ENCODE data around the gene DPYSL3.
"Not testable (repeated sequence)": the region's sequence is repeated elsewhere in the genome, so short reads cannot be mapped to it uniquely, and the experiment has no call there.

DPYSL3 gene

GRCh38 chr5:147369742-147370374 is 140.0 kb downstream of the DPYSL3 start:
- no peak for DNase-seq (ENCODE audit: low read depth in 2 of 2)

GRCh38 chr5:147367381-147367780 is 142.5 kb downstream of the DPYSL3 start:
- DNase-seq (ENCODE audit: low read depth in 2 of 2) = not testable (repeated sequence)

- no peak for DNase-seq (ENCODE audit: low read depth in 2 of 2)
These were observed 148.3 kb downstream of the DPYSL3 start for GRCh38 chr5:147361441-147362175.

GRCh38 chr5:147360816-147361215 is 149.1 kb downstream of the DPYSL3 start:
- no peak for DNase-seq (ENCODE audit: low read depth in 2 of 2)

GRCh38 chr5:147359581-147359980 is 150.3 kb downstream of the DPYSL3 start:
- DNase-seq (ENCODE audit: low read depth in 2 of 2) = no peak

GRCh38 chr5:147359101-147359500 is 150.8 kb downstream of the DPYSL3 start:
- DNase-seq (ENCODE audit: low read depth in 2 of 2) = no peak

- no peak for DNase-seq (ENCODE audit: low read depth in 2 of 2)
These were observed 160.6 kb downstream of the DPYSL3 start for GRCh38 chr5:147349241-147349640.

- no peak for DNase-seq (ENCODE audit: low read depth in 2 of 2)
These were observed 161.4 kb downstream of the DPYSL3 start for GRCh38 chr5:147348451-147348850.

GRCh38 chr5:147348046-147348445 is 161.8 kb downstream of the DPYSL3 start:
- DNase-seq (ENCODE audit: low read depth in 2 of 2) = no peak

- DNase-seq (ENCODE audit: low read depth in 2 of 2) = no peak
These were observed 163.8 kb downstream of the DPYSL3 start for GRCh38 chr5:147346006-147346561.

- DNase-seq (ENCODE audit: low read depth in 2 of 2) = no peak
These were observed 165.0 kb downstream of the DPYSL3 start for GRCh38 chr5:147344861-147345260.

GRCh38 chr5:147341345-147341744 is 168.5 kb downstream of the DPYSL3 start:
- no peak for DNase-seq (ENCODE audit: low read depth in 2 of 2)

GRCh38 chr5:147340941-147341340 is 168.9 kb downstream of the DPYSL3 start:
- no peak for DNase-seq (ENCODE audit: low read depth in 2 of 2)

Measured in activated CD4-positive, alpha-beta T cell treated with anti-CD3 and anti-CD28 coated beads for 24 hours (primary cell).